GM12892 (cell line): Measurements from ENCODE around the gene SEC23A.

Experiments used
- POLR2A ChIP-seq: IDR thresholded peaks from 2 replicates; pipeline ENCODE4 v1.6.1; 2011; ENCODE audit warnings: low read depth, low read length, control low read depth
- POLR2AphosphoS5 ChIP-seq: IDR thresholded peaks from 2 replicates; pipeline ENCODE4 v1.6.1; 2011; ENCODE audit warnings: low read depth, low read length, control low read depth

- TF ChIP-seq POLR2A, result no peak
- no peak for TF ChIP-seq POLR2AphosphoS5
These were observed 4.6 kb upstream of the SEC23A start for GRCh38 chr14:39107591-39107996.
